ENCODE results near the gene RHOT2.

Gene RHOT2

DNA sequence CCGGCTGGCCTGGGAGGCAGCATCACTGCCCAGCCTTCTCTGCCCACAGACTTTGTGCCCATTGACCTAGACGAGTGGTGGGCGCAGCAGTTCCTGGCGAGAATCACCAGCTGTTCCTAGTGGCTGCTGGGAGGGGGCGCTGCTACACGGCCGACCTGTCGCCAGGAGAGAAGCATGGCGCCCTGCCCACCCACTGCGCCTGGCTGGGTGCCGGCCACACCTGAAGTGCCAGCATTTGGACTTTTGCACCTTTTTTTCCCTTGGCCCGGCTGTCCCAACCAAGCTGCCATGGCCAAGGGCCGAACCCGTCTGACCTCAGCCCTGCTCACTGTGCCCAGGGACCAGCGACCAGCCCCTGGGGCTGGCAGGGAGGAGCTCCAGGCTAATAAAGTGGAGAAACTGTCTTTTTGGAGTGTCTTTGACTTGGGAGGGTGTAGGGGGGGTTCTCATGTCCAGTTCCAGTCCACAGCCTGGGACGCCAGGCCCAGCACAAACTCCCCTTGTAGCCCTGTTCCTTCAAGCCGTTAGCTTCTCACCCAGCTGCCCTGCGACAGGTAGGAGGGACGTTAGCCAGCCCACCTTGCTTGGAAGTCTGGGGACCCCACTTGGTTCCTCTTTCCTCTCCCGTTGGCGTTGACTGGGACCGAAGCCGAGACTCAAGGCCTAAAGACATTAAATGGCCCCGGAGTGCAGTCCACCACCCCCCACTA is 19.7 kb upstream of the RHOT2 start:
- no peak for DNase-seq

DNA sequence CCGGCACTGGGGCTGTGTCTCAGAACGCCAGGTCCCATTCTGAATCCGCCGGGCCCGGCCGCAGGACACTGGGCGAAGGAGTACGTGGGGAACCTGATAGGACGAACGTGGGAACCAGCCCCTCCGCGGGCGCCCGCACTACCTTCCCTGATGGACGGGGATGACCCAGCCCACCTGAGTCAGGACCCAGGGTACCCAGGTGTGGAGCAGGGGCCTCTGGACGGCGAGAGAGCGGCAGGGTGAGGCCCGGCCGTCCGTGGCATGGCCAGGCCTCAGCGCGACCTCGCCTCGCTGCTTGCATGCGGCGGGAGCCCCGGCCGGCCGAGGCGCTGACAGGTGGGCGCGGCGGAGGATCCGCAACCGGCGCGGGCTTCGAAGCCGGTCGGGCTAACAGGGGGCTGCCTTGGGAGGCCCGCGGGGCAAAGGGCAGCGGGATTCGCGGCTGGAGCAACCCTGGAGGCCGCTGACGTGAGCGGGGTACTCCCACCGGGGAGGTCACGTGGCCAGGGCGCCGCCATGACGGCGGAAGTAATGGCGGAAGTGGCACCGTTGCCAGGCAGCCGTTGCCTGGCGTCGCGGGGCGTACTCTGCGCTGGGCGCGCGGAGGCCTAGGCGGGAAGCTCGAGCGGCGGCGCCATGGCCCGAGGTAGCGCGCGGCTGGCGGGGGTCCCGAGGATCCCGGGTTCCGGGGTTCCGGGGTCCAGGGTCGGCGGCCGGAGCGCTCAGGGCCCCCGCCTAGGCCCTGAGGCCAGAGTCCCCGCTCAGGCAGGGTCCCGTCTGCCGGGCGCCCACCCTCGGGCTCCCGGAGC is 18.9 kb upstream of the RHOT2 start, which contains the start of gene WDR90:
WDR90 (plus strand) TSS at position 585 of the 809 bp plus-strand sequence; CDS start at position 637, 52 bp downstream.
- DNase-seq = peak; percentile 90

DNA sequence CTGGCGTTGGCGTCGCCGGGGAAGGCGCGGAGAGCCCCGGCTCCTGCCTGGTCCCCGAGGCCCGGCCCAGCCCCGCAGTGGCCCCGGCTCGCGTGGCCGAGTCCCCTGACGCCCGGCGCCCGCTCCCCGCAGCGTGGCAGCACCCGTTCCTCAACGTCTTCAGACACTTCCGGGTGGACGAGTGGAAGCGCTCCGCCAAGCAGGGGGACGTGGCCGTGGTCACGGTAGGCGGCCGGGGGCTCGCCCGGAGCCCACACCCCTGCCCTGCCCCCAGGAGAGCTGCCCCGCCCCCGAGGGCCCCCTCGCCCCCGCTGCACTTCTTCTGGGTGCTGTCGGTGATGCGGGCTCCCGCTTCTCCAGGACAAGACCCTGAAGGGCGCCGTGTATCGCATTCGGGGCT is 18.3 kb upstream of the RHOT2 start:
- DNase-seq = no peak

DNA sequence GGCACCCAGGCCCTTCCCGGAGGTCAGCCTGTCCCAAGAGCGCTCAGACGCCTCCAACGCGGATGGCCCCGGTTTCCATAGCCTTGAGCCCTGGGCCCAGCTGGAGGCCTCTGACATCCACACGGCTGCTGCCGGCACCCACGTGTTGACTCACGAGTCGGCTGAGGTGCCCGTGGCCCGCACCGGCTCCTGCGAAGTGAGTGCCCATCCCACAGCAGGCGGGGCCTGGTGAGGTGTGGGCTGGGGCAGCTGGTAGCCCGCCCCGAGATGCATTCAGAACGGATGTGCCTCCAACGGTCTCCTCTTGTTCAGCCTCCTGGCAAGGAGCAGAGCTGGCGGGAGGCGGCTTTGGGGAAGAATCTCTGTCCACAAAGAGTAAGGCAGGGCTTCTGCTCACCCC is 16.1 kb upstream of the RHOT2 start:
- DNase-seq = no peak

DNA sequence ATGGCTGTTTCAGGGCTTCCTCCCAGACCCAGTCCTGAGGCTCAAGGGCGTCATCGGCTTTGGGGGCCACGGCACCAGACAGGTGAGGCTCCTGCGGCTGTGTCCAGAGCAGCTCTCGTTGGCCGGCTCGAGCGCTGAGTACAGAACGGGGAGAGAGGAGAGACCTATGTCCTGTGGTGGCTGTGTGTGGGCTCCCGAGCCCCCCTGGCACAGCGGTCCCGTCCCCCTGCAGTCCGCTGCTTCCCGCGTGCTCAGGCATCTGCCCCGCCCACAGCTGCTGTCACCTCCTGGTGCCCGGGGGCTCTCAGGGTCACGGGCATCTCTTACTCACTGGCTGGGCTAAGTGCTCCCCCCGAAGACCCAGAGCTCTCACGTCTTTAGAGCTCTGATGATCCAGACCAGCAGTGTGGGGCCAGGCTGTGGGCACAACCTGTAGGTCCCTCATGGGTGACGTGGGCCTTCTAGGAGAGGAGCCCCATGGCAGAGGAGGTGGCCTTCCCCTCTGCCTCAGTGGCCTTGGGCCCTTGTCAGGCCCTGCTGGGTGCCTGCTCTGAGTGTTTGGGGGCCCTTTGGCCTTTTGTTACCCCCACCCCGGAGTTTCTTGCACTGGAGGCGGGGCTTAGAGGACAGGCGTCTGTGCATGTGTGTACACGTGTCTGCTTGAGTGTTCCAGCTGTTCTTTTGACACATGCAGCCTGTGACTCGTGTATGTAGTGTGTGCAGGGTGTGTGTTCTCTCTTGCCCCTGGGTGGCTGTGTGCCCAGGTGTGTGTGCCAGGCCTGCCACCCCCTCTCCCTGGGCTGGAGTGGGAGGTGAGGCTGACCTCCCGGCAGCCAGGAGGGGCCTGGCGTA is 15.3 kb upstream of the RHOT2 start:
- DNase-seq = no peak

DNA sequence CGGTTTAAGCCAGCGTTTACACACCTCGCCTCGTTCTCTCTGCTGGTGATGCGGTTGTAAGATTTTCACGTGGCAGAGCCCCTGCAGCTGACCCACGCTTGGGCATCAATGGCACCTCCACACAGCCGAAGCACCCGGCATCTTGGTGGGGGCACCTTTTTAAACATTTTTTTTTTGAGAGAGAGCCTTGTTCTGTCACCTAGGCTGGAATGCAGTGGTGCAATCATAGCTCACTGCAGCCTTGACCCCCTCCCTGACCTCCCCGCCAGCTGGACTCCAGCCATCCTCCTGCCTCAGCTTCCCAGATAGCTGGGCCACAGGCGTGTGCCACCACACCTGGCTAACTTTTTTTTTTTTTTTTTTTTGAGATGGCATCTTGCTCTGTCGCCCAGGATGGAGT is 13.9 kb upstream of the RHOT2 start:
- DNase-seq = no peak

DNA sequence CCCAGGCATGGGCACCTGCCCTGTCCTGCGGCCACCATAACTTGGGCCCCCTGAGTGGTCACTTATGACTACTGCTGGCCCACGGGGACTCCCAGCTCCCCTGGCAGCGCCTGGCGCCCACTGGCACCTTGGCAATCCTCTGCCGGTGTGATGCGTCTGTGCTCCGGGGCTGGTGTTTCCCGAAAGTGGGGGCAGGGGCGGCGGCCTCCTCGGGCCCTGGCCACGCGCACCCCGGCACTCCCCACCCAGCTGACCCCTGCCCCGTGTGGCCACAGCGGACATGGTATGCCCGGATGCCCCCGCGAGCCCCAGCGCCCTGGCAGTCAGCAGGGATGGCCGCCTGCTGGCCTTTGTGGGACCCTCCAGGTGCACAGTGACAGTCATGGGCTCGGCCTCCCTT is 10.4 kb upstream of the RHOT2 start:
- no peak for DNase-seq

DNA sequence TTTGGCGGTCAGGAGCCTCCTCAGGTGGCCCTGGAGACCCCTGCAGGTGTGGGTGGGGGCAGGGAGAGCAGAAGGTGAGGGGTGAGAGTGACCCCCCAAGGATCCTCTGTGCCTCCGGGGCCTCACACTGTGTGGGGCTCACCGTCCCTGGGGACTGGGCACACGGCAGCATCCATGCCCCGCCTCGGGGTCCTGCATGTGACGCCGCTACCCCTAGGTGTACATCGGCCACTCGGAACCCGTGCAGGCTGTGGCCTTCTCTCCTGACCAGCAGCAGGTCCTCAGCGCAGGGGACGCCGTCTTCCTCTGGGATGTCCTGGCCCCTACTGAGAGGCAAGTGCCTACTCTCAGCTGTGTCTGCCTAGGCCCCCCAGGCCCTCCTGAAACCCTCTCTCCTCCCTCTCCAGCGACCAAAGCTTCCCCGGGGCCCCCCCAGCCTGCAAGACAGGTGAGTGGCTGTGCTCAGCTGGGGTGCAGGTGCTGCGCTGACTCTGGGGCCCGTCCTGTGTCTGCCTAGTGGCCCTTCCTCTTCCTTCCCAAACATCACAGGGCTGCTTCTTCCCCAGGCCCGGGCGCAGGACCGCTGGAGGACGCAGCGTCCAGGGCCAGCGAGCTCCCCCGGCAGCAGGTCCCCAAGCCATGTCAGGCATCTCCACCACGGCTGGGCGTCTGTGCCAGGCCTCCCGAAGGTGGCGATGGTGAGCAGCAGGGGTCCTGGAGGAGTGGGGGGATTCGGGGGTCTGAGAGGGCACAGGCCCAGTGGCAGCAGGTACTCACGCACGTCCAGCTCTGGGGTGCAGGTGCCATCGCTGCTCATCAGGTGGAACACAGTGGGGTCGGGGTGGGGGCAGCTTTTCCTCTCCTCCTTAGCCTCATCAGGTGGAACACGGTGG is 9.0 kb upstream of the RHOT2 start:
- DNase-seq = no peak

DNA sequence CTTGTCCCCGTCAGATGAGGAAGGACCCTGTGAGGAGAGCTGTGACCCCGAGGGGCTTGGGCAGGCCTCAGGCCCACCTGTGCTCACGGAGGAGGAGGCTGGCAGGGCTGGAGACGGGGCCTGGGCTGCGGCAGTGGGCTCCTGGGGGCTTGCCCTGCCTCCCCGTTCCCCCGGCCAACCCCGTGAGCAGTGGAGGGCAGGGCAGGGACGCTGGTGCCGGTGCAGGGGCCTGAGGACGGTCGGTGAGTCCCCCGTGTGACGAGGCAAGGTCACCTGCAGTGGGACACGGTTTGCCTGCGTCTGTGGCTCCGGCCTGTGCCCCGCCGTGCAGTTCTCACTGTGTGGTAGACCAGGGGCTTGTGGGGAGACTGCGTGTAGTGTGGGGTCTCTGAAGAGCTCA is 8.3 kb upstream of the RHOT2 start:
- no peak for DNase-seq

DNA sequence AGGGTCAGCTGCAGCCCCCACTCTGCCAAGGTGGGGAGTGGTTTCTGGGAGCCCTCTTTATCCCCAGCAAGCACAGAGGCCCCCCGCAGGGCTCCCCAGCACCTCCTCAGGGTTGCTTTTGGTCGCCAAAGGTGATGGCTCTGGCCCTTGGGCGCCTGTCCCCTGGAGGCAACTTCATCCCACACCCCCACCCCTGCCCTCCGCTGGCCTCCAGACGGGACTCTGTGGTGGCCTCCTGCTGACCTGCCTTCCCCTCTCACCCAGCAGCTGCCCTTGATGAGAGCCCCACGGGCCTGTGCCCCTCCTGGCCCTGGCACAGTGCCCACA is 7.8 kb upstream of the RHOT2 start:
- no peak for DNase-seq

DNA sequence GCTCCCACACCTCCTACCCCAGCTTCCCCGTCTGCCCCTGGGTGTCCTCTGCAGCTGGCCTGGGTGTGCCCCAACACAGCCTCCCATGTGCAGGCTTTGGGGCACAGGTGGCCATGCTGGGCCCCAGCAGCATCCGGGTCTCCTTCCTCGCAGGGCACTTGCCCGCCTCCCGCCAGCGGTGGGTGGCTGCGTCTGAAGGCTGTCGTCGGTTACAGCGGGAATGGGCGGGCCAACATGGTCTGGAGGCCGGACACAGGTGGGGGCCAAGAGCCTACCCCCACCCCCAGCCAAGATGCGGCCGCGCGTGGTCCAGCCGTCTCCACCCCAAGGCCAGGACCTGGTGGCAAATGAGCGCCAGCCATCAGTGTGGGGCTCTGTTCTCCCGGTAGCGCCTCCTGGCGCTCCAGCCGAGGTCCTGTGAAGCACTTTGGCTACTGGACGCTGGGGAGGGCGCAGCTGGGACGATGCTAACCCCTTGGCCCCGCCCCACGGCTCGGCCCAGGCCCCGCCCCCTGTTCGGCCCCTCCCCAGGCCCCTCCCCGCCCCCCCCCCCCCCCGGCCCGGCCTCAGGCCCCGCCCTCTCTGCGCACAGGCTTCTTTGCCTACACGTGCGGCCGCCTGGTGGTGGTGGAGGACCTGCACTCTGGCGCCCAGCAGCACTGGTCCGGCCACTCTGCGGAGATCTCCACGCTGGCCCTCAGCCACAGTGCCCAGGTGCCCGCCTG is 7.3 kb upstream of the RHOT2 start:
- peak; percentile 61 for DNase-seq

DNA sequence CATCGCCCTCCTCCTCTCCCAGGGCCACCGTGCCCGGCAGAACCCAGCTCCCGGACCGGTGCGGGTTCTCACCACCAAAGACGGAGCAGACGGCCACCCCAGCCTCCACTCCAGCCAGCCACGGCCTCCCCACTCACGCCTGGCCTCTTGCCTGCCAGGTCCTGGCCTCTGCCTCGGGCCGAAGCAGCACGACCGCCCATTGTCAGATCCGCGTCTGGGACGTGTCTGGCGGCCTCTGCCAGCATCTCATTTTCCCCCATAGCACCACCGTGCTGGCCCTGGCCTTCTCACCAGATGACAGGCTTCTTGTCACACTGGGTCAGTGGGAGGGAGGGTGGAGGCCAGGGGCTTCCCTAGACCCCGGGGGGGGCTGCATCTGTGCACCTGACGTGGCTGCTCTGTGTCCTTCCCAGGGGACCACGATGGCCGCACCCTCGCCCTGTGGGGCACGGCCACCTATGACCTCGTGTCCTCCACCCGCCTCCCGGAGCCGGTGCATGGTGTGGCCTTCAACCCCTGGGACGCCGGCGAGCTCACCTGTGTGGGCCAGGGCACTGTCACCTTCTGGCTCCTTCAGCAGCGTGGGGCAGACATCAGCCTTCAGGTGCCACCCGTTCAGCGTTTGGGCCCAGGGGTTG is 6.6 kb upstream of the RHOT2 start:
- DNase-seq = no peak

DNA sequence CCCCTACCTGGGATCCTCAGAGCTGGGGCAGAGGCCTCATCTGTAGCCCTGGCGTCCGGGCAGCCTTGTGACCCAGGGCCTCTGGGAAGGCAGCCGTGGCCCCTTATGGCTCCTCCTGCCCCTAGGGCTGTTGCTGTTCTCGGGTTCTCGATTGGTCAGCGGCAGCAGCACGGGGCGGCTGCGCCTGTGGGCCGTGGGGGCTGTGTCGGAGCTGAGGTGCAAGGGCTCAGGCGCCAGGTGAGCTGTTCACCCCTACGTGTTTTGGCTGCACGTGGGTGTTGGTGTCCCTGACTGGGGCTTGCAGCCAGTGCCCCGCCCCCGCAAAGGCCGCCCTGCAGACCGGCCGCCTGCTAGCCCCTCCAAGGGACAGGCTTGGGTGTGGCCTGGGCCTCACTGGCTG is 5.8 kb upstream of the RHOT2 start:
- no peak for DNase-seq

DNA sequence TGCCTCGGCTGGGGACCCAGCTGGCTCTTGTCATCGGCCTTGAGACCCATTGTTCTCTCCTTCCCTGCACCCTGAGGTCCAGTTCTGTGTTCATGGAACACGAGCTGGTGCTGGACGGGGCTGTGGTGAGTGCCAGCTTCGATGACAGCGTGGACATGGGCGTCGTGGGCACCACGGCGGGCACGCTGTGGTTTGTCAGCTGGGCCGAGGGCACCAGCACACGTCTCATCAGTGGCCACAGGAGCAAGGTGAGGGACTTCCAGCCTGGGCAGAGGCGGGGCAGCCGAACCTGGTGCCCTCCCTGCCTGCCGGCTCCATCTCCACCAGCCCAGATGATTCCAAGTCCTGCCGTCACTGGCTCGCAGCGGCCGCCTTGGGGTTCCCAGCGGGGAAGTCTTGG is 5.3 kb upstream of the RHOT2 start:
- no peak for DNase-seq

DNA sequence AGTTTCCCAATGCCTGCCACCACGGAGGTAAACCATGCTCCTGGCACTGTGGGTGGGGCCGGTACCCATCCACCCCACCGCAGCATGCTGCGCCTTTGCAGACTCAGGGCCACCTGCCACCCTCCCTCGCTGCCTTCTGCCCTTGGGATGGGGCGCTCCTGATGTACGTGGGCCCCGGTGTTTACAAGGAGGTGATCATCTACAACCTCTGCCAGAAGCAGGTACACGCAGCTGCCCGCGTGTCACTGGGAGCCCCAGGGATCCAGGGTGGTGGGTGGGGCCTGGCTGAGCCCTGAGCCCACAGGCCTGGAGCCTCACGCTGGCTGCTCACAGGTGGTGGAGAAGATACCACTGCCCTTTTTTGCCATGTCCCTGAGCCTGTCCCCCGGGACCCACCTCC is 1.4 kb upstream of the RHOT2 start:
- DNase-seq = no peak

DNA sequence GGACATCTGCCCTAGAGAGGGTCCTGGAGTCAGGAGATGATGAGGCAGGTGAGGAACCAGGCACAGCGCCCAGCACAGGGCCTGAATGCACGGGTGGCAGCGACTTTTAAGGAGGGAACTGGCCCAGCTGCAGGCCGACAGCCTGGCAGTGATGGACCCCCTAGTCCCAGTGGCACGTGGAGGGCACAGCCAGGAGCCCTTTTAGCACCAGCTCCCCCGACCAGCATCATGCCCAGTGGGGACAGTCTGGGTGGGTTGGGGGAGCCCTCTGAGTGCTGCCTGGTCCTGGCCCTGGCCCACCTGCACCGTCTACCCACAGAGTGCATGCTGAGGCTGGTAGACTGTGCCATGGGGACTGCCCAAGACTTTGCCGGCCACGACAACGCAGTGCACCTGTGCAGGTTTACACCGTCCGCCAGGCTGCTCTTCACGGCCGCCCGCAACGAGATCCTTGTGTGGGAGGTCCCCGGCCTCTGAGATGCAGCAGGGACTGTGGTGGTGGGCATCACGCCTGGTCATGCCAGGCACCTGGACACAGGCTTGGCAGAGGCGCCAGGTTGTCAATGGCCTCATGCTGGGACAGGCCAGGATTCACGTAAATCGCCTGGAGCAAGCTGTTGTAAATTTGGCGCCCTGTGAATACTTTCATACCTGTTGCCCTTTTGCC is 686 bp upstream of the RHOT2 start:
- no peak for DNase-seq

DNA sequence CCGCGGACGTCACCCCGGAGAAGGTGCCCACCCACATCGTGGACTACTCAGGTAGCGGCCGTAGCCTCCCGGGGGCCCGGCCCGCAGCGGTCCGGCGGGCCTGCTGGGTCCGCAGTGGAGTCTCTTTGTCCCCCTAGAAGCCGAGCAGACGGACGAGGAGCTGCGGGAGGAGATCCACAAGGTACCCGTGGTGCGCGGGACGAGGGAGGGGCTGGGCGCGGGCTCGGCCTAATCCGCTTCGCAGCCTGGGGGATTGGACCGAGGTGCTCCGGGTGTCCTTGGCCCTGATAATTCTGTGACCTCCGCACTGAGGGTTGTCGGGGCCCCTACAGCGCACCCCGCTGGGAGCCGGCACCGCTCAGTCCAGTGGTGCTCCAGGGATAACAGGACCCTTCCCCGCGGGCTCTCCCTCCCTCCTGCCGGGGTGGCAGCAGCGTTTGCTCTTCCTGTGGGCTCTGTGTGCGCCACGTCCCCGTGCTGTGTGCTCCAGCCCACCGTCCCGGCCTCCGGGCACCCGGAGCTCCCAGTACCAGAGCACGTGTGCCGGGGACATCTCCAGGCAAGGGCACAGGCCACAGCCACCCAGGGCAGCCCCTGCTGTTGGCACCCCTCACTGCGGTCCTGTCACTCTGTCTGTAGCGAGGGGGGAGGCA is 713 bp downstream of the RHOT2 start:
- no peak for DNase-seq

DNA sequence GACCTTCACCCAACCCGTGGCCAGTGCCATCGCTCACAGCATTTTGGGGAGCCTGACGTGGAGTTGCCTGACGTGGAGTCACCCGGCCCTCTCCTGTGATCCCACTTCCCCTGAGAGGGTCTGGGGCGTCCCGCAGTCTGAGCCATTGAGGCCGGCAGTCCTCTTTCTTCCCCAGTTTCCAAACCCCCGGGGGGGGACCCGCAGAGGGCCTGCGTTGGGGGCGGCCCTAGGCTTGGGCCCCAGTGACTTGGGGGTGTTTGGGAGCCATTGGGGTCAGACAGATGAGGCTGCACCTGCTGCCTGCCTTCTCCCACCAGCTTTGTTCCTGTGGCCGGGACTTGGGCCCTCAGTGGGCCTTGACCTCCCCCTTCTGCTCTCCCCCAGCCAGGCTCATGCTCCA is 1.7 kb downstream of the RHOT2 start:
- no peak for DNase-seq

DNA sequence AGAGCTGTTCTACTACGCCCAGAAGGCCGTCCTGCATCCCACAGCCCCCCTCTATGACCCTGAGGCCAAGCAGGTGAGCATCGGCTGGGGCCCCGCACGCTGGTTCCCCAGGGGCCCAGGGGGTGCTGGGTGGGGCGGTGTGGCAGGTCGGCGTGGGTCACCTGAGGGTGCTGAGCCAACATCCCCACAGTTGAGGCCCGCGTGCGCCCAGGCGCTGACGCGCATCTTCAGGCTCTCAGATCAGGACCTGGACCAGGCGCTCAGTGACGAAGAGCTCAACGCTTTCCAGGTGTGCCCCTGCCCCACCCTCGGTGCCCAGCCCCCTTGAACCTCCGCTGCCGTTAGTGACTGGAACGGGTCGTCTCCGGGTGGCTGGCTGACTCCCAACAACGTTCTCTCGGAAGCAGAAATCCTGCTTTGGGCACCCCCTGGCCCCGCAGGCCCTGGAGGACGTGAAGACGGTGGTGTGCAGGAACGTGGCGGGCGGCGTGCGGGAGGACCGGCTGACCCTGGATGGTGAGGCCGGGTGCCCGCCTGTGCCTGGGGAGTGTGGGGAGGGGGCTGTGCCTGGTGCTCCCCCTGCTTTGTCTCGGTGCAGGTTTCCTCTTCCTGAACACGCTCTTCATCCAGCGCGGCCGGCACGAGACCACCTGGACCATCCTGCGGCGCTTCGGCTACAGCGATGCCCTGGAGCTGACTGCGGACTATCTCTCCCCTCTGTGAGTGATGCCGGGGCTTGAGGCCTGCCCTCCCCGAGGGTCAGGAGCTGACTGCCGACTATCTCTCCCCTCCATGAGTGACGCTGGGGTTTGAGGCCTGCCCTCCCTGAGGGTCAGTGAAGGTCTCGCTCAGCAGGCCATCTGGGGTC is 2.8 kb downstream of the RHOT2 start:
- DNase-seq = no peak
